Retina (tissue), 1 donor: ENCODE measurements around the gene GGN.
"Not testable (repeated sequence)": the region's sequence is repeated elsewhere in the genome, so short reads cannot be mapped to it uniquely, and the experiment has no call there.

Experiments
- DNase-seq: peaks from one replicate; pipeline ENCODE4 v3.0.0-alpha.2; 2016

The GGN gene

DNA sequence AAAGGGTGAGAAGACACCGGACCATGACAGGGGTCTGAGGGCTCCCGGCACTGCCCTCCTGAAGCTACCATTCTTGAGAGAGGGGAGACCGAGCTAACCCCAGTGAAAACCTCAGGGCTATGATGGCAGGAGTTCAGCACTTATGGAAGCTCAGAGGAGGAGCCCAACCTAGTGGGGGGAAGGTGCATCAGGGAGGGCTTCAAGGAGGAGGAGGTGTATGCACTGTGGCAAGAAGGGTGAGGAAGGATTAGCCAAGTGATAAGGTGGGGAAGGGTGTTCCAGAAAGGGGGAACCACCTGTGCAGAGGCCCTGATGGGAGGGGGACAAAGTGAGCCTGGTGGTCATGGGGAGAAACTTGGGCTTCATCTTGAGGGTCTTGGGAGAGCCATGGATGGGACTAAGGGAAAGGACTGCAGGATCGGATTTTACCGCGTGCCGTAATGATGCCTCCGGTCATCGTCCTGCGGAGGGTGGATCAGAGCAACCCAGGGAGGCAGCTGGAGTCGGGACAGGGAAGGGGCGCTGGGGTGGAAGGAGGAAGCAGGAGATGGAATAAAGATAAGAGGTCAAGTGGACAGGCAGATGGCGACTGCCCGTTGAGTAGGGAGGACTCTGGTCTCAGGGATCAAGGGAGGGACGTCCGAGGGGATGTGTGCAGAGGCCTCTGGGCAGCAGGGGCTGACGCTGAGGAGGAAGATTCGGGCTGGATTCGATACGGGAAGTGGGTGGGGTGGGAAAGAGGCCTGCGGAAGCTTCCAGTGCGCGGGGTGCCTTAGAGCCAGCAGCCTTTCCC is 26.8 kb downstream of the GGN start:
- DNase-seq: no peak

DNA sequence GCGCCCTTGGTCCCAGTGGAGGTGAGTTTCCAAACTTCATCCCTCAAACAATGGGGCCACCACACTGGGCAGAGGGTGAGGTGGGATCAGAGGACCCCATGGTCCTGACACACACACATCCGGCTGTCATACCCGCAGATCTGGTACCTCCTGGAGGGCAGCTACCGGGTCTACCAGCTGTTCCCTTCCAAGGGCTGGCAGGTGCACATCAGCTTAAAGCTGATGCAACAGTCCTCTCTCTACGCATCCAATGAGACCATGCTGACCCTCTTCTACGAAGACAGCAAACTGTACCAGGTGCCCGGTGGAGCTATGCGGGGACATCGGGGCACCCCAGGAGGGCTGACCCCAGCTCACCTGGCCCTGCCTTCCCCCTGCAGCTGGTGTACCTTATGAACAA is 27.5 kb downstream of the GGN start:
- no peak for DNase-seq

DNA sequence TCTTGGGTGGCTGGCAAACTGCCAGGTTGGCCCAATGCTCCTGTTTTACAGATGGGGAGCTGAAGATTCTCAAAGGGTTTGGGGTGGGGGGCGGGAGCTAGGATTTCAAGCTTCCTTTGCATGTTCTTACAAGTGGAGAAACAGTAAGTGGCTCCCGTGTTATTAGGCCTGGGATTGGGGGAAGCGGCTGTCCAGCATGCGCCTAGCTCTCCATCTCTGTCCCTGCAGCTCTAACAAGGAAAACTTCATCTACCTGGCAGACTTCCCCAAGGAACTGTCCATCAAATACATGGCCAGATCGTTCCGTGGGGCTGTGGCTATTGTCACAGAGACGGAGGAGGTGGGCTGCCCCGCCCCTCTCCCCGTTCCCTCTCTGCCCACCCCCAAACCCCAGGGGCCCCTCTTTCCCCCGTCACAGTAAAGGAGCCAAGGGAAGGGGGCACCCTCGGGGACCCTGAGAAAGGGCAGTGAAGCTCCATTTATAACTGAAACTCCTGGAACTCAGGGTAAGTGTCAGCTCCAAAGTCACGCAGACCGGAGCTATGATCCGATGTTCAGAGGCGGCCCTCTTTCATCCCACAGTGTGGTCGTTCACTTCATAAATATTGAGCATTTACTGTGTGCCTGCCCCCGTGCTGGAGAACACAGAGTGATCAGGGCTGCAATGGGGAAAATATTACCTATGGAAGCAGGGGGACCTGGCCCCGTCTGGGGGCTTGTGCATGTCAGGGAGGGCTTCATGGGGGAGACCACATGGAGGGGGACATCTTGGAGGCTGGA is 28.4 kb downstream of the GGN start:
- DNase-seq: no peak

DNA sequence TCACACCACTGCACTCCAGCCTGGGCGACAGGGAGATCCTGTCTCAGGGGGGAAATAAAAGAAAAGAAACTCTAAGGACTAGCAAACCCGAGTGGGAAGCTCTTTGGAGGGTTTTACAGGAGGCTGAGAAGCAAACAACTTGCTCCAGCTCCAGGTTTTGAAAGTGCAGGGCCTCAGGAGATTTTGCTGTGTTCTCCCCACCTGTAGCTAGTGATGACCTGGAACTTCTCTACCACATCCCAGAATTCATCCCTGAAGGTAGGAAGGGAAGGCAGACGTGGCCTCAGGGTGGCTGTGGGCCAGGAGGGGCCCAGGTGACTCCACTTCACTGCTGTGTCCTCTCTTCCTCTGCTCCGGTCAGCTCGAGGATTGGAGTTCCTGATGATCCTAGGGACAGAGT is 29.8 kb downstream of the GGN start:
- DNase-seq: no peak

DNA sequence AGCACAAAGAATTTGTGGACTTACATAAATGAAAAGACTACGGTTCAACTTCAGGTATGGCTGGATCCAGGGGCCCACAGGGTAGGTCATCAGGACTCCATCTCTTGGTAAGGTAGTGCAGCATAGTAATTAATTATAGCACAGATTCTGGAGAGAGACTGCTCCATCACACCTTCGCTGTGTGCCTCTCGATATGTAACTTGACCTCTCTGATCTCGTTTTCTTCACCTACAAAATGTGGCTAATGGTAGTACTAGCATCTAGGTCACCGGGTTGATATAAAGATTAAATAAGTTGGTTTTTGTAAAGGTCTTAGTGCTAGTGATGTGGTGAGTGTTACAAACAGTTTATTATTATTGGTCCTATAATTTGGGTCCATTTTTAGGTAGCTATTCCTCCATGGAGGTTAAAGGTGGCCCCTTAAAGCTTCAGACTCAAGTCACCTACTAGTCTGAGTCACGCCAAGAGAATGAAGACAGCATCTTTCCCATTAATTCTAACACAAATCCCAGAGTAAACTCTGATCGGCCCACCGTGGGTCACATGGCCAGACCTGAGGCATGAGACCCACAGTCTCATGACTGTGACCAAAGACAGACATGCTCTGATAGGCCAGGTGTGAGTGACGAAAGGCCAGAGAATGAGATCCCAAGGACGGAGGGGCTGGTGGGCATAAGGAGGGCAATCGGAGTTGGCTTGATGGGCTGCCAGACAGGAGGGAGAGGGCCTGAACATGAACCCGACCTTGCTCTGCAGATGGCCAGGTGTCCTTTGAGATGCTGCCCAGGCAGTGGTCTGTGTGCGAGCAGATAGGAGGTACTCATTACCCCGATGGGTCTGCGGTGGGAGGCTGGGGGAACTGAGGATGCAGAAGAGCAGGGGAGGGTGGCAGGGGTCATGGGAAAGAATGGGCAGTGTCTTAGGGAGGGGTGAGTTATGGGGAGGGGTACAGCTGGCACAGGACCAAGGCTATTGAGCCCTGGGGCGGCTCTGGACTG is 31.8 kb downstream of the GGN start:
- DNase-seq: no peak

DNA sequence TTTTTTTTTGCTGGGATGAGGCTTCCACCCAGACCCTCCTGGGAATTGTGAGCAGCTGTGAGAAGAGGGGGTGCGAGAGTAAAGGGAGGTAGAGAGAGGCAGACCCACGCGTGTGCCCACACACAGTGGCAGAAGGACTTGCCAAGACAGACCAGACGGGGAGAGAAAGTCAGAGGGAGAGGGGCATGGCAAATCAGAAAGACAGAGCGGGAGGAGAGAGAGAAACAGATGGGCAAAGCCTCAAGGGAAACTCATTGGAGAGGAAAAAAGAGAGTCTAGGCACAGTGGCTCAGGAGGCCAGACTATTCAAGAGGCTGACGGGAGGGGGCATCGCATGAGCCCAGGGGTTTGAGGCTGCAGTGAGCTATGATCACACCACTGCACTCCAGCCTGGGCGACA is 35.2 kb downstream of the GGN start:
- peak; percentile 31 for DNase-seq

DNA sequence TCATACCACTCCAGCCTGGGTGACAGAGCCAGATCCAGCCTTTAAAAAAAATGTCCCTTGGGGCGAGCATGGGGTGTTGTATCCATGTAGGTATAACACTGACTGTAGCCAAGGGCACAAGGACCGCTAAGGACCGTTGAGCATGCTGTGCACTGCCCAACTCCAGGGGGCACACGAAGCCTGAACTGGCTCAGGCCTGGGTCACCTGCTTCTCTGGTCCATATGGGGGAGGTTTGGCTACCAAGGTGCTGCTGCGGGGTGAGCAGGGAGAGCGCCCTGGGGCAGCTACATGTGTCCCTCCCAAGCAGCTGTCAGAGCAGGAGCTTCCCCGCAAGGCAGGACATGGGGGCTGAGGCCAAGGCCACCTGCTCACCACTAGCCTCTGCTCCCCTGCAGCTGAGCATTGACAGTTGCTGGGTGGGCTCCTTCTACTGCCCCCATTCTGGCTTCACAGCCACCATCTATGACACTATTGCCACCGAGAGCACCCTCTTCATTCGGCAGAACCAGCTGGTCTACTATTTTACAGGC is 35.9 kb downstream of the GGN start:
- no peak for DNase-seq

DNA sequence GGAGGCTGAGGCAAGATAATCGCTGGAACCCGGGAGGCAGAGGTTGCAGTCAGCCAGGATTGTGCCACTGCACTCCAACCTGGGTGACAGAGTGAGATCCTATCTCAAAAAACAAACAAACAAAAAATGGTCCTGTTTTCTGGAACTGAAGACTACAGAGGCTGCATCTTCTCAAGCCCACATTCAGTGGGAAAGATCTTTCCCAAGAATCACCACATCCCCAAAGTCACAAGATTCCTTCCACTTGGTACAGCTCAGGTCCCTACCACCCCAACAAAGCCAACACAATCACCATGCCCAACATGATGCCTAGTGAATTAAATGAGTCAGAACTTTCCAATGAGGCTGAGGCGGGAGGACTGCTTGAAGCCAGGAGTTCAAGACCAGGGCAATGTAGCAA is 37.0 kb downstream of the GGN start:
- no peak for DNase-seq

DNA sequence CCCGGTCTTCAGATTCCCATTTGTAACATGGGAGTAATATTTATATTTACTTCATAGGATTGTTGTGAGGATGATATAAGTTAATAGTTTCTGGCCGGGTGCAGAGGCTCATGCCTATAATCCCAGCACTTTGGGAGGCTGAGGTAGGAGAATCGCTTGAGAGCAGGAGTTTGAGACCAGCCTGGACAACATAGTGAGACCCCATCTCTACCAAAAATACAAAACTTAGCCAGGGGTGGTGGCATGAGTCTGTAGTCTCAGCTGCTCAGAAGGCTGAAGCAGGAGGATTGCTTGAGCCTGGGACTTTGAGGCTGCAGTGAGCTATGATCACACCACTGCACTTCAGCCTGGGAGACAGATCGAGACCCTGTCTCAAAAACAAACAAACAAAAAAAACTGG is 41.0 kb downstream of the GGN start:
- DNase-seq: no peak

DNA sequence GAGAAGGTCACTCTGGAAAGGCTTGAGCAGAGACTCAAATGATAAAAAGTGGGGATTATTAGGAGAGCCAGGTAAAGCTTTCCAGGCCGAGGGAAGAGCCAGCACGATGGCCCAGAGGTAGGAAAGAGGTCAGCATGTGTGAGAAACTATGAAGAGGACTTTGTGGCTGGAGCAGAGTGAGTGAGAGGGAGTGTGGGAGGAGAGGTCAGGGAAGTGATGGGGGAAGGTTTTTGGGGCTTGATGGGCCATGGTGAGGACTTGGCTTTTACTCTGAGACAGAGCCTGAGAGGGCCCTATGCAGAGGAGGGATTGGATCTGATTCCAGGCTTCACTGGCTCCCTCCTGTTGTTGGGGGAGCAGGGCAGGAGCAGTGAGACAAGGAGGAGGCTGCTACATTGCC is 46.9 kb downstream of the GGN start:
- no peak for DNase-seq

DNA sequence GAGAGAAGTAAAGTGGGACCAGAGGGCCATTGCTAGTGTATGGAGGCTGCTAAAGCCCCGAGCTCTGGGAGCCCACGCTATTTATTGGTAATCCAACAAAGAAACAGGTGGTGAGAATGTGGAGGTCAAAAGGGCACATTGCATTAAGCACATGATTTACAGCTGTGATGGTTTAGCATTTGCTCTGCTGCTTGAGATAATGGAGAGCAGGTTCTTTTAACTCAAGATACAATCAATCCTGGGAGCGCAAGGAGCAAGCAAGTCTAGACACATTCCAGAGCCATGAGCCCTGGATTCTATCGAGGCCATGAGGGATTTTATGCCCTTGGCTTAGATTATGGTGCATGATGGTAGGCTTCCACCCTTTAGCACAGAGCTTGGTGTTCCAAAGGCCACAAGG is 48.8 kb downstream of the GGN start:
- not testable (repeated sequence) for DNase-seq

DNA sequence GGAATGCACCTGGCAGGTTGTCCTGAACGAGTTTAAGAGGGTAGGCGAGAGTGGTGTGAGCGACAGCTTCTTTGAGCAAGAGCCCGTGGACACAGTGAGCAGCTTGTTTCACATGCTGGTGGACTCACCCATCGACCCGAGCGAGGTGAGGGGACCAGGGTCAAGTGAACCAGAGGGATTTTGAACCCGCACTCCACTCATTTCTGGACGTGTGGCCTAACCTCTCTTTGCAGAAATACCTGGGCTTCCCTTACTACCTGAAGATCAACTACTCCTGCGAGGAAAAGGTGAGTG is 50.5 kb downstream of the GGN start:
- no peak for DNase-seq

DNA sequence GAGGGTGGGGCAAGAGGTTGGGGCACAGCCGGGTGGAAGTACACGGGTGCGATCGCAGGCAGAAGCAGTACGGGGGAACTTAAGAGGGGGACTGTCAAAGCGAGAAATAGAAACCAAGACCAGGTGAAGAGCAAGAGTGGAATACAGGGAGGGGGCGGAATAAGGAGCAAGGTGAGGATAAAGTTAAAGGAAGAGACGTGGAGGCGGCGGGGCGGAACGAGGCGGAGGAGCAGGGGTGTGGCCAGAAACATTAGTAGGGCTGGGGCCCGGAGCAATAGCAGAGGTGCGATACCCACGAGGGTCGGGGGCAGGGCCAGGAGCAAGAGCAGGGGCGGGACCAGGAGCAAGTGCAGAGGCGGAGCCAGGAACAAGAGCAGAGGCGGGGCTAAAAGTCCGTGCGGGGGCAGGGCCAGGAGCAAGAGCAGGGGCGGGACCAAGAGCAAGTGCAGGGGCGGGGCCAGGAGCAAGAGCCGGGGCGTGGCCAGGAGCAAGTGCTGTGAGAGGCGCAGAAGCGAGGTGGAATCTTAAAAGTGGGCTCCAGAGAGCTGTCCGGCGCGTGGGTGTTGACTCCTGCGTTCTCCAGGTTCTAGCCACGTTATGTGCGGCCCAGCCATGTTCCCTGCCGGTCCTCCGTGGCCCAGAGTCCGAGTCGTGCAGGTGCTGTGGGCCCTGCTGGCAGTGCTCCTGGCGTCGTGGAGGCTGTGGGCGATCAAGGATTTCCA is 51.0 kb downstream of the GGN start:
- DNase-seq: peak; percentile 89

DNA sequence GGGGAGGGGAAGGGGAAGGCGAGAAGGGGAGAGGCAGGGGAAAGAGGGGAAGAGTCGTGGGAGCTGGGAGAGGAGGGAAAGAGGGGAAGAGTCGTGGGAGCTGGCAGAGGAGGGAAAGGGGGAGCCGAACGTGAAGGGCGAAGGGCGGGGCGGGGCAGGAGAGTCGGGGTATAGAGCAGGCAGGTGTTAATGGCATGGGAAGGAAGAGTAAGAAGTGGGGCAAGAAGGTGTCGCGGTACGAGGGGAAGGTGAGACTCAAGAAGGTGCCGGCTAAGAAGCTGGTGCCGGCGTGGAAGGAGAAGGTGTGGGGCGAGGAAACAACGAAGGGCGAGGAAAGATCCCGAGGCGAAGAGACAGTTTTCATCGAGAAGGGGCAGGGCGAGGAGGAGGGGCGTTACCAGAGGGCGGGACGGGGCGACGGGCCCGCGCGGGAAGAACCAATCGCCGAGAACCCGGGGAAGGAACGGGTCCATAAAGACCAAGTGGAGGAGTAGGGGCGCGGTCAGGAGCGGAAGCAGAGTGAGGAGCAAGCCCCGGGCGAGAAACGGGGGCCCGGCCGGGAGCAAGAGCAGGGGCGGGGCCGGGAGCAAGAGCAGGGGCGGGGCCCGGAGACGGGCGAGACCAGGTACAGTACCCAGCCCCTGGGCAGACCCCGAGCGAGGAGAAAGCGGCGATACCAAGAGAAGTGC is 51.7 kb downstream of the GGN start:
- peak; percentile 93 for DNase-seq
